Measurements from ENCODE around the gene TIMMDC1.

The TIMMDC1 gene

GRCh38 chr3:119517112-119517511, 18.8 kb downstream of the TIMMDC1 start:
- Histone ChIP-seq H2BK5ac (ENCODE audit: low read depth, low read length, poor library complexity, severe bottlenecking) (no peak overlapping the region), H2BK120ac (ENCODE audit: low read depth, low read length) (no peak overlapping the region), H3K27me3 (ENCODE audit: control insufficient read depth in 1 of 2, insufficient read depth in 1 of 2, low read length in 2 of 2) (no peaks in the 10 kb centered on the region), H2BK12ac (ENCODE audit: low read length in 2 of 2) (no peak overlapping the region), H2AK5ac (ENCODE audit: low read length, severe bottlenecking) (no peak overlapping the region), H3K27ac (ENCODE audit: low read length, poor library complexity, severe bottlenecking) (no peak overlapping the region), H3K14ac (ENCODE audit: low read length in 2 of 2) (no peak overlapping the region), H3K9ac (ENCODE audit: low read length) (no peak overlapping the region), H4K91ac (ENCODE audit: low read length) (no peak overlapping the region), H4K8ac (ENCODE audit: low read length) (no peak overlapping the region), H2AFZ (ENCODE audit: low read depth, low read length) (no peak overlapping the region), H3K18ac (ENCODE audit: low read depth in 1 of 2, low read length in 2 of 2) (no peak overlapping the region), H3K23ac (ENCODE audit: low read length in 2 of 2) (no peak overlapping the region), H3K36me3 (ENCODE audit: control insufficient read depth in 1 of 2, insufficient read depth in 2 of 2, low read depth in 1 of 2, low read length in 2 of 2) (peaks cover 23 to 95% of the 10 kb centered on the region in 2 experiments), H3K4me1 (ENCODE audit: control insufficient read depth, insufficient read depth, low read depth, low read length) (no peaks in the 10 kb centered on the region), H3K4me2 (ENCODE audit: low read length, poor library complexity, severe bottlenecking) (no peak overlapping the region), H3K9me3 (ENCODE audit: control insufficient read depth, low read length) (no peaks in the 10 kb centered on the region), H2BK15ac (ENCODE audit: low read depth, poor library complexity, severe bottlenecking) (no peak overlapping the region), H3K79me1 (replicated peaks; ENCODE audit: low read length, poor library complexity, severe bottlenecking) (peaks cover 2% of the 10 kb centered on the region), H3K4ac (ENCODE audit: low read depth in 1 of 2, low read length in 2 of 2) (no peak overlapping the region), H3K4me3 (ENCODE audit: insufficient read depth in 1 of 2, low read depth in 1 of 2, low read length in 2 of 2) (no peak overlapping the region)
- DNase-seq = no peak
- 100% methylated on average over 1 of the region's 2 CpGs for WGBS

- Histone ChIP-seq H2AK5ac (ENCODE audit: low read length, severe bottlenecking) (no peak overlapping the region), H3K4me2 (ENCODE audit: low read length, poor library complexity, severe bottlenecking) (no peak overlapping the region), H2BK120ac (ENCODE audit: low read depth, low read length) (no peak overlapping the region), H3K14ac (ENCODE audit: low read length in 2 of 2) (no peak overlapping the region), H3K36me3 (ENCODE audit: control insufficient read depth in 1 of 2, insufficient read depth in 2 of 2, low read depth in 1 of 2, low read length in 2 of 2) (peaks cover 21 to 99% of the 10 kb centered on the region in 2 experiments), H3K27me3 (ENCODE audit: control insufficient read depth in 1 of 2, insufficient read depth in 1 of 2, low read length in 2 of 2) (no peaks in the 10 kb centered on the region), H3K9me3 (ENCODE audit: control insufficient read depth, low read length) (no peaks in the 10 kb centered on the region), H3K27ac (ENCODE audit: low read length, poor library complexity, severe bottlenecking) (no peak overlapping the region), H2AFZ (ENCODE audit: low read depth, low read length) (no peak overlapping the region), H3K4me1 (ENCODE audit: control insufficient read depth, insufficient read depth, low read depth, low read length) (no peaks in the 10 kb centered on the region), H3K23ac (ENCODE audit: low read length in 2 of 2) (no peak overlapping the region), H3K4me3 (ENCODE audit: insufficient read depth in 1 of 2, low read depth in 1 of 2, low read length in 2 of 2) (no peak overlapping the region), H3K4ac (ENCODE audit: low read depth in 1 of 2, low read length in 2 of 2) (no peak overlapping the region), H2BK5ac (ENCODE audit: low read depth, low read length, poor library complexity, severe bottlenecking) (no peak overlapping the region), H3K9ac (ENCODE audit: low read length) (no peak overlapping the region), H4K91ac (ENCODE audit: low read length) (no peak overlapping the region), H4K8ac (ENCODE audit: low read length) (no peak overlapping the region), H3K79me1 (replicated peaks; ENCODE audit: low read length, poor library complexity, severe bottlenecking) (peaks cover 2% of the 10 kb centered on the region), H3K18ac (ENCODE audit: low read depth in 1 of 2, low read length in 2 of 2) (no peak overlapping the region), H2BK12ac (ENCODE audit: low read length in 2 of 2) (no peak overlapping the region), H2BK15ac (ENCODE audit: low read depth, poor library complexity, severe bottlenecking) (no peak overlapping the region)
- DNase-seq = no peak
- no CpG with 5 or more reads among the region's 1 CpG for WGBS
These were observed 19.7 kb downstream of the TIMMDC1 start for GRCh38 chr3:119518026-119518425.

- Histone ChIP-seq H3K9ac (ENCODE audit: low read length) (no peak overlapping the region), H3K27ac (ENCODE audit: low read length, poor library complexity, severe bottlenecking) (no peak overlapping the region), H3K4me2 (ENCODE audit: low read length, poor library complexity, severe bottlenecking) (no peak overlapping the region), H2BK5ac (ENCODE audit: low read depth, low read length, poor library complexity, severe bottlenecking) (no peak overlapping the region), H2AFZ (ENCODE audit: low read depth, low read length) (no peak overlapping the region), H3K4me1 (ENCODE audit: control insufficient read depth, insufficient read depth, low read depth, low read length) (no peaks in the 10 kb centered on the region), H4K91ac (ENCODE audit: low read length) (no peak overlapping the region), H3K36me3 (ENCODE audit: control insufficient read depth in 1 of 2, insufficient read depth in 2 of 2, low read depth in 1 of 2, low read length in 2 of 2) (peaks cover 7 to 60% of the 10 kb centered on the region in 2 experiments), H3K18ac (ENCODE audit: low read depth in 1 of 2, low read length in 2 of 2) (no peak overlapping the region), H3K4ac (ENCODE audit: low read depth in 1 of 2, low read length in 2 of 2) (no peak overlapping the region), H3K27me3 (ENCODE audit: control insufficient read depth in 1 of 2, insufficient read depth in 1 of 2, low read length in 2 of 2) (no peaks in the 10 kb centered on the region), H2BK12ac (ENCODE audit: low read length in 2 of 2) (no peak overlapping the region), H2BK15ac (ENCODE audit: low read depth, poor library complexity, severe bottlenecking) (no peak overlapping the region), H3K79me1 (replicated peaks; ENCODE audit: low read length, poor library complexity, severe bottlenecking) (no peaks in the 10 kb centered on the region), H3K4me3 (ENCODE audit: insufficient read depth in 1 of 2, low read depth in 1 of 2, low read length in 2 of 2) (no peak overlapping the region), H3K23ac (ENCODE audit: low read length in 2 of 2) (no peak overlapping the region), H2BK120ac (ENCODE audit: low read depth, low read length) (no peak overlapping the region), H4K8ac (ENCODE audit: low read length) (no peak overlapping the region), H2AK5ac (ENCODE audit: low read length, severe bottlenecking) (no peak overlapping the region), H3K9me3 (ENCODE audit: control insufficient read depth, low read length) (no peaks in the 10 kb centered on the region), H3K14ac (ENCODE audit: low read length in 2 of 2) (no peak overlapping the region)
- 67% methylated on average over 3 of the region's 4 CpGs for WGBS
- peak; percentile 13 for DNase-seq
These were observed 26.8 kb downstream of the TIMMDC1 start for GRCh38 chr3:119524931-119525662.

DNA sequence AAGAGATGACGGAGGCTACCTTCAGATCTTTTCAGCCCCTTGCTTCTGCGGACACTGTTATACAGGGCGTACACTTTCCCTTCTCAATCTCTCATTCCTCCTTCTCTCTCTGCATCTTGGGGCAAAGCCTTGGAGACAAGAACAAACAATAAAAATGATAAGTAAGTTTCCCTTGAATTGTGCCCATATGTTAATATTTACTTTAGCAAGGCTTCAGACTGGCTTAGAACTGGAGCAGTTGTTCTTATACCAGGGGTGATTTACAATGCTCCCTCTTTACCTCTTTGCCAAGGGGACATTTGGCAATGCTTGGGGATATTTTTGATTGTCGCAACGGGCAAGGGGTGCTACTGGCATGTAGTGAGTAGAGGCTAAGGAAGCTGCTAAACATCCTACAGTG, 29.4 kb downstream of the TIMMDC1 start:
- no peak overlapping the region for H2AK5ac ChIP-seq (ENCODE audit: low read length, severe bottlenecking)
- H2BK12ac ChIP-seq (ENCODE audit: low read length in 2 of 2) = no peak overlapping the region
- 100% methylated on average over 1 of the region's 5 CpGs for WGBS

More for the DNA sequence above, 29.4 kb downstream of the TIMMDC1 start:
- no peaks in the 10 kb centered on the region for H3K79me1 ChIP-seq (replicated peaks; ENCODE audit: low read length, poor library complexity, severe bottlenecking)
- peaks cover 2 to 34% of the 10 kb centered on the region in 2 experiments for H3K36me3 ChIP-seq (ENCODE audit: control insufficient read depth in 1 of 2, insufficient read depth in 2 of 2, low read depth in 1 of 2, low read length in 2 of 2)
- H3K4me1 ChIP-seq (ENCODE audit: control insufficient read depth, insufficient read depth, low read depth, low read length) = no peaks in the 10 kb centered on the region
- H2BK120ac ChIP-seq (ENCODE audit: low read depth, low read length) = no peak overlapping the region
- no peak overlapping the region for H3K23ac ChIP-seq (ENCODE audit: low read length in 2 of 2)
- H3K9ac ChIP-seq (ENCODE audit: low read length) = no peak overlapping the region
- H3K4me2 ChIP-seq (ENCODE audit: low read length, poor library complexity, severe bottlenecking) = no peak overlapping the region
- no peak overlapping the region for H2BK15ac ChIP-seq (ENCODE audit: low read depth, poor library complexity, severe bottlenecking)
- H3K27ac ChIP-seq (ENCODE audit: low read length, poor library complexity, severe bottlenecking) = no peak overlapping the region
- no peaks in the 10 kb centered on the region for H3K9me3 ChIP-seq (ENCODE audit: control insufficient read depth, low read length)
- no peak overlapping the region for H2BK5ac ChIP-seq (ENCODE audit: low read depth, low read length, poor library complexity, severe bottlenecking)
- H2AFZ ChIP-seq (ENCODE audit: low read depth, low read length) = no peak overlapping the region
- no peak overlapping the region for H3K18ac ChIP-seq (ENCODE audit: low read depth in 1 of 2, low read length in 2 of 2)
- H4K8ac ChIP-seq (ENCODE audit: low read length) = no peak overlapping the region
- H3K4ac ChIP-seq (ENCODE audit: low read depth in 1 of 2, low read length in 2 of 2) = no peak overlapping the region
- no peak for DNase-seq
- no peak overlapping the region for H4K91ac ChIP-seq (ENCODE audit: low read length)
- no peak overlapping the region for H3K14ac ChIP-seq (ENCODE audit: low read length in 2 of 2)
- no peaks in the 10 kb centered on the region for H3K27me3 ChIP-seq (ENCODE audit: control insufficient read depth in 1 of 2, insufficient read depth in 1 of 2, low read length in 2 of 2)
- H3K4me3 ChIP-seq (ENCODE audit: insufficient read depth in 1 of 2, low read depth in 1 of 2, low read length in 2 of 2) = no peak overlapping the region
